Body of pancreas (tissue), 4 donors: Measurements from ENCODE around the gene NMT1. TPM values are rescaled to one million over a fixed set of nuclear protein-coding genes. Genes with fewer than 3 reads are reported as not detected.

Experiments
- ATAC-seq: fragments of 150-250 bp; one replicate; pipeline ENCODE4 v1.9.1; 2016
- DNase-seq, 4 donors: peaks; one replicate each; pipeline ENCODE4 v3.0.0-alpha.2; 2019
- H3K27ac ChIP-seq, 4 donors: fragments of 200-600 bp; sonication (generic); 1 replicate in 3 of 4; 2 replicates in 1 of 4; pipeline versions ENCODE4 v1.5.1 to v1.6.1; 2016 to 2019; ENCODE audit warnings: mild to moderate bottlenecking in 1 of 4, mixed read lengths in 1 of 4, moderate library complexity in 1 of 4
- H3K27me3 ChIP-seq, 2 donors: fragments of 200-600 bp; sonication (generic); one replicate each; pipeline ENCODE4 v1.6.0; 2016; ENCODE audit warnings: mild to moderate bottlenecking in 1 of 2
- H3K36me3 ChIP-seq, 2 donors: fragments of 200-600 bp; sonication (generic); replicated peaks in 1 of 2; 2 replicates each; pipeline ENCODE4 v1.5.1; 2016; ENCODE audit warnings: low read depth in 2 of 2; ENCODE audit not compliant: insufficient read depth in 1 of 2
- H3K4me1 ChIP-seq: fragments of 200-600 bp; sonication (generic); one replicate; pipeline ENCODE4 v1.6.0; 2016
- H3K4me3 ChIP-seq, 2 donors: fragments of 200-600 bp; sonication (generic); 1 replicate in 1 of 2; 2 replicates in 1 of 2; pipeline ENCODE4 v1.5.1; 2016 to 2019
- H3K9me3 ChIP-seq, 3 donors: fragments of 200-600 bp; sonication (generic); 1 replicate in 2 of 3; 2 replicates in 1 of 3; pipeline ENCODE4 v1.5.1; 2016
- CTCF ChIP-seq, 7 experiments: fragments of 450-650 bp in 4 of 7; fragments of 200-600 bp in 3 of 7; sonication (generic) in 3 of 7; IDR thresholded peaks; one replicate each; pipeline ENCODE4 v1.5.1; 2016 to 2019; ENCODE audit warnings: antibody characterized with exemption in 7 of 7
- POLR2A ChIP-seq, 3 donors: fragments of 450-650 bp; IDR thresholded peaks; one replicate each; pipeline ENCODE4 v1.6.1; 2016; ENCODE audit warnings: antibody characterized with exemption in 3 of 3, mild to moderate bottlenecking in 2 of 3
- WGBS, 2 donors: methylation state at CpG; one replicate each; pipeline ENCODE4 v1.1.5; 2017; 5-methylcytosine and 5-hydroxymethylcytosine counted together
- intact Hi-C: fragments of 100-400 bp; cut with DNase I; formaldehyde crosslinking; loops from one replicate; pipeline ENCODE4 v1.15.1; 2023
- total RNA-seq, 2 donors: library from RNA; depleted of rRNA; stranded (reverse); fragments of >200 nt; gene quantifications; one replicate each; pipeline ENCODE4 v1.1.0, GENCODE V29; 2016

The NMT1 gene
- total RNA-seq, 2 donors from 2014 or later: 26.5 to 33.9 TPM

- no peaks in the 10 kb centered on the region for H3K27me3 ChIP-seq
- ATAC-seq: peak; percentile 1
- TF ChIP-seq CTCF (IDR thresholded peaks at IDR 0.05) (no peak), POLR2A (IDR thresholded peaks at IDR 0.05) (no peak)
- H3K27ac ChIP-seq: peak overlapping the region; percentile 85 to 99 (median 98)
- no peaks in the 10 kb centered on the region for H3K36me3 ChIP-seq
- intact Hi-C loops: no loop called here
- H3K4me1 ChIP-seq: peaks cover 54% of the 10 kb centered on the region
- 7 to 13% methylated on average over 17 to 29 of the region's 29 CpGs for WGBS, 2 donors
- DNase-seq: peak in 3 of 4 donors; percentile 67 to 76 (median 73)
- H3K4me3 ChIP-seq: peak overlapping the region; percentile 14 to 74
- H3K9me3 ChIP-seq: no peaks in the 10 kb centered on the region
Observed at GRCh38 chr17:45146890-45147580, 85.9 kb downstream of the NMT1 start.

GRCh38 chr17:45147581-45148182 lies 86.6 kb downstream of the NMT1 start:
- intact Hi-C loops: no loop called here
- ATAC-seq (peak; percentile 43), DNase-seq (peak; percentile 74 to 87 (median 80))
- Histone ChIP-seq H3K4me3 (peak overlapping the region; percentile 14 to 74), H3K27me3 (no peaks in the 10 kb centered on the region), H3K27ac (peak overlapping the region; percentile 85 to 99 (median 98)), H3K4me1 (peaks cover 61% of the 10 kb centered on the region), H3K36me3 (no peaks in the 10 kb centered on the region), H3K9me3 (no peaks in the 10 kb centered on the region)
- TF ChIP-seq CTCF (IDR thresholded peaks at IDR 0.05): peak in 4 of 7 experiments; percentile 15 to 27 (median 20)
- TF ChIP-seq POLR2A (IDR thresholded peaks at IDR 0.05): no peak
- 0 to 1% methylated on average over 31 to 38 of the region's 38 CpGs for WGBS, 2 donors

GRCh38 chr17:45148183-45149036 lies 87.3 kb downstream of the NMT1 start, which contains the start of gene HEXIM1:
Gene HEXIM1, plus strand, starts transcription at chr17:45148475. Its CDS starts 716 bp downstream, at chr17:45149191.
- TF ChIP-seq CTCF (IDR thresholded peaks at IDR 0.05): peak in 1 of 7 experiments; percentile 15
- TF ChIP-seq POLR2A (IDR thresholded peaks at IDR 0.05): peak; percentile 99 to 100 (median 100)
- Histone ChIP-seq H3K27ac (peak within 1 kb of the TSS; percentile 85 to 99 (median 98)), H3K4me1 (peaks cover 63% of the 10 kb centered on the region), H3K36me3 (no peaks in the 10 kb centered on the region), H3K4me3 (peak within 1 kb of the TSS; percentile 47 to 74), H3K27me3 (no peaks in the 10 kb centered on the region), H3K9me3 (no peaks in the 10 kb centered on the region)
- ATAC-seq (peak; percentile 84), DNase-seq (peak; percentile 99 to 100 (median 99))
- WGBS, 2 donors: 0 to 1% methylated on average over 58 of the region's 58 CpGs
- intact Hi-C loops: no loop called here

- ATAC-seq: peak; percentile 33
- Histone ChIP-seq H3K4me3 (peak overlapping the region; percentile 47 to 65), H3K9me3 (no peaks in the 10 kb centered on the region), H3K27ac (peak overlapping the region; percentile 84 to 99 (median 92)), H3K27me3 (no peaks in the 10 kb centered on the region), H3K4me1 (peaks cover 56% of the 10 kb centered on the region), H3K36me3 (no peaks in the 10 kb centered on the region)
- 0 to 1% methylated on average over 20 to 32 of the region's 32 CpGs for WGBS, 2 donors
- TF ChIP-seq POLR2A (IDR thresholded peaks at IDR 0.05) (peak; percentile 47 to 67 (median 54)), CTCF (IDR thresholded peaks at IDR 0.05) (peak; percentile 49 to 92 (median 79))
- DNase-seq: peak; percentile 81 to 86 (median 84)
- intact Hi-C loops: no loop called here
Observed at GRCh38 chr17:45149037-45149668, 88.0 kb downstream of the NMT1 start.
